WTC11 (cell line): ENCODE measurements around the gene CDX2. TPM values are rescaled to one million over a fixed set of nuclear protein-coding genes. Genes with fewer than 3 reads are reported as not detected.

Experiments
- ATAC-seq: fragments of 200-7000 bp; cut with Tn5 transposase; 2 replicates; pipeline ENCODE4 v1.10.0; 2021; ENCODE audit warnings: mild to moderate bottlenecking, moderate library complexity
- CTCF ChIA-PET: fragments of 300-600 bp; sonication (Branson Sonifier 250); formaldehyde crosslinking; loops from one replicate; lab custom pipeline; 2021; ENCODE audit warnings: antibody characterized with exemption; lab: Charles Lee
- POLR2A ChIA-PET: fragments of 350-600 bp; sonication (Branson Sonifier 250); formaldehyde crosslinking; loops from one replicate; lab custom pipeline; 2021; ENCODE audit warnings: antibody characterized with exemption; lab: Charles Lee
- DNase-seq: peaks from one replicate; pipeline ENCODE4 v3.0.0; 2021; ENCODE audit warnings: low spot score
- H3K27ac Mint-ChIP-seq: 2 replicates; pipeline ENCODE4 v1.8.0; 2021; ENCODE audit warnings: mixed read lengths
- H3K27me3 Mint-ChIP-seq: 2 replicates; pipeline ENCODE4 v1.8.0; 2021; ENCODE audit warnings: low read depth, mild to moderate bottlenecking, moderate library complexity, mixed read lengths
- H3K36me3 Mint-ChIP-seq: 2 replicates; pipeline ENCODE4 v1.8.0; 2021; ENCODE audit warnings: mixed read lengths
- H3K4me1 Mint-ChIP-seq: 2 replicates; pipeline ENCODE4 v1.8.0; 2022; ENCODE audit warnings: mixed read lengths
- H3K4me3 Mint-ChIP-seq: 2 replicates; pipeline ENCODE4 v1.8.0; 2021; ENCODE audit warnings: mild to moderate bottlenecking, moderate library complexity, mixed read lengths
- H3K9me3 Mint-ChIP-seq: 2 replicates; pipeline ENCODE4 v1.8.0; 2021; ENCODE audit warnings: mixed read lengths
- ARID4B ChIP-seq: sonication (generic); formaldehyde crosslinking; IDR thresholded peaks from 2 replicates; pipeline ENCODE4 v1.8.0; 2023; ENCODE audit warnings: missing genetic modification reagents, mild to moderate bottlenecking, borderline replicate concordance
- ATF2 ChIP-seq: sonication (generic); formaldehyde crosslinking; IDR thresholded peaks from 2 replicates; pipeline ENCODE4 v1.8.1; 2022; ENCODE audit warnings: low read depth, missing genetic modification reagents, borderline replicate concordance
- CDX4 ChIP-seq: fragments of 250-450 bp; sonication (Bioruptor Pico); IDR thresholded peaks from 2 replicates; pipeline ENCODE4 v1.9.0; 2021; ENCODE audit warnings: moderate library complexity, mild to moderate bottlenecking, inconsistent platforms, borderline replicate concordance
- CTCF ChIP-seq: fragments of 200-600 bp; IDR thresholded peaks from 2 replicates; pipeline ENCODE4 v1.8.0; 2022; ENCODE audit warnings: antibody characterized with exemption
- ELF4 ChIP-seq: sonication (generic); formaldehyde crosslinking; IDR thresholded peaks from 2 replicates; pipeline ENCODE4 v1.8.1; 2022; ENCODE audit warnings: low read depth, mild to moderate bottlenecking, moderate library complexity, missing genetic modification reagents
- EMX1 ChIP-seq: fragments of 250-450 bp; sonication (Bioruptor Pico); IDR thresholded peaks from 2 replicates; pipeline ENCODE4 v1.8.0; 2021; ENCODE audit warnings: mild to moderate bottlenecking
- FOXJ3 ChIP-seq: sonication (generic); formaldehyde crosslinking; IDR thresholded peaks from 2 replicates; pipeline ENCODE4 v1.9.0; 2021; ENCODE audit warnings: missing genetic modification reagents, mild to moderate bottlenecking, borderline replicate concordance
- FOXK1 ChIP-seq: sonication (generic); formaldehyde crosslinking; IDR thresholded peaks from 2 replicates; pipeline ENCODE4 v1.8.0; 2022; ENCODE audit warnings: mild to moderate bottlenecking, moderate library complexity, missing genetic modification reagents
- GRHL2 ChIP-seq: fragments of 250-450 bp; sonication (Bioruptor Pico); IDR thresholded peaks from 2 replicates; pipeline ENCODE4 v1.8.0; 2022; ENCODE audit warnings: mild to moderate bottlenecking, moderate library complexity; ENCODE audit not compliant: insufficient replicate concordance, severe bottlenecking
- HMGA2 ChIP-seq: fragments of 250-450 bp; sonication (Bioruptor Pico); IDR thresholded peaks from 2 replicates; pipeline ENCODE4 v1.4.0; 2021; ENCODE audit warnings: mild to moderate bottlenecking, moderate library complexity
- MAX ChIP-seq: sonication (generic); formaldehyde crosslinking; IDR thresholded peaks from 2 replicates; pipeline ENCODE4 v1.8.0; 2022; ENCODE audit warnings: mild to moderate bottlenecking, missing genetic modification reagents
- OVOL2 ChIP-seq: fragments of 250-450 bp; sonication (Bioruptor Pico); IDR thresholded peaks from 2 replicates; pipeline ENCODE4 v1.9.0; 2021; ENCODE audit warnings: mild to moderate bottlenecking, borderline replicate concordance
- PRRX2 ChIP-seq: fragments of 250-450 bp; sonication (Bioruptor Pico); IDR thresholded peaks from 2 replicates; pipeline ENCODE4 v1.8.0; 2021; ENCODE audit warnings: mild to moderate bottlenecking
- RORB ChIP-seq: fragments of 250-450 bp; sonication (Bioruptor Pico); IDR thresholded peaks from 2 replicates; pipeline ENCODE4 v1.9.0; 2021; ENCODE audit warnings: mild to moderate bottlenecking
- USF1 ChIP-seq: sonication (generic); formaldehyde crosslinking; IDR thresholded peaks from 2 replicates; pipeline ENCODE4 v1.8.0; 2022; ENCODE audit warnings: mild to moderate bottlenecking, missing genetic modification reagents
- ZBTB21 ChIP-seq: sonication (generic); formaldehyde crosslinking; IDR thresholded peaks from 2 replicates; pipeline ENCODE4 v1.8.1; 2023; ENCODE audit warnings: mild to moderate bottlenecking, missing genetic modification reagents, borderline replicate concordance
- ZNF121 ChIP-seq: sonication (generic); formaldehyde crosslinking; IDR thresholded peaks from 2 replicates; pipeline ENCODE4 v1.8.0; 2023; ENCODE audit warnings: missing genetic modification reagents
- ZNF317 ChIP-seq: sonication (generic); formaldehyde crosslinking; IDR thresholded peaks from 2 replicates; pipeline ENCODE4 v1.8.1; 2023; ENCODE audit warnings: low read depth, mild to moderate bottlenecking, moderate library complexity, missing genetic modification reagents, borderline replicate concordance
- ZNF671 ChIP-seq: fragments of 250-450 bp; sonication (Bioruptor Pico); IDR thresholded peaks from 2 replicates; pipeline ENCODE4 v1.8.0; 2021; ENCODE audit warnings: mild to moderate bottlenecking
- total RNA-seq: library from RNA; stranded (reverse); gene quantifications from 3 replicates; pipeline ENCODE4 v1.2.3, GENCODE V29; 2021

The CDX2 gene
- total RNA-seq, 1 experiment from 2014 or later = 0.44 TPM

- Mint-ChIP-seq H3K4me1 (peaks cover 59% of the 10 kb centered on the region), H3K4me3 (no peak overlapping the region)
- POLR2A ChIA-PET = interaction anchor here (1.0 kb wide), 1 partner anchor 98 kb away, joined by 3 read pairs; no protein-coding TSS in a partner anchor
These were observed 44.5 kb downstream of the CDX2 start for GRCh38 chr13:27924529-27925141.

More at GRCh38 chr13:27924529-27925141, 44.5 kb downstream of the CDX2 start:
- H3K27me3 Mint-ChIP-seq = peaks cover 99% of the 10 kb centered on the region
- CTCF ChIA-PET = interaction anchor here (1.3 to 1.7 kb wide), 3 partner anchors 29 to 98 kb away, joined by 9 to 26 read pairs (median 10); no protein-coding TSS in a partner anchor
- peaks cover 6% of the 10 kb centered on the region; the same call in 1 of the 2 replicates for H3K36me3 Mint-ChIP-seq
- TF ChIP-seq ZNF121 (CRISPR knock-in tag) (no peak), FOXK1 (no peak), ZBTB21 (no peak), FOXJ3 (CRISPR knock-in tag) (no peak), RORB (no peak), ATF2 (CRISPR knock-in tag) (no peak), CTCF (no peak), PRRX2 (CRISPR knock-in tag) (no peak), HMGA2 (CRISPR knock-in tag) (no peak), CDX4 (no peak), USF1 (no peak), EMX1 (no peak), OVOL2 (CRISPR knock-in tag) (no peak), ELF4 (CRISPR knock-in tag) (no peak), MAX (no peak), ARID4B (no peak), ZNF317 (CRISPR knock-in tag) (no peak), ZNF671 (CRISPR knock-in tag) (no peak), GRHL2 (CRISPR knock-in tag) (no peak)
- no peak overlapping the region for H3K27ac Mint-ChIP-seq
- ATAC-seq (no peak), DNase-seq (peak; percentile 30)
- no peaks in the 10 kb centered on the region for H3K9me3 Mint-ChIP-seq
